H9 (cell line): Measurements from ENCODE around the gene KCND1. TPM values are rescaled to one million over a fixed set of nuclear protein-coding genes. Genes with fewer than 3 reads are reported as not detected.

ENCODE experiments used
- DNase-seq: peaks from one replicate; pipeline ENCODE4 v3.0.0-alpha.2; 2017
- H2AFZ ChIP-seq: one replicate; pipeline ENCODE4 v1.6.1; 2013; ENCODE audit warnings: mild to moderate bottlenecking, low read length, control low read depth, moderate library complexity
- H2AK5ac ChIP-seq: 2 replicates; pipeline ENCODE4 v1.6.1; 2013; ENCODE audit warnings: low read length, control low read depth, mixed read lengths; ENCODE audit not compliant: insufficient read length
- H2BK120ac ChIP-seq: one replicate; pipeline ENCODE4 v1.6.1; 2013; ENCODE audit warnings: low read depth, mild to moderate bottlenecking, low read length, control low read depth, inconsistent platforms; ENCODE audit not compliant: poor library complexity, severe bottlenecking
- H2BK12ac ChIP-seq: 2 replicates; pipeline ENCODE4 v1.6.1; 2013; ENCODE audit warnings: low read length, control low read depth, mixed read lengths, low read depth; ENCODE audit not compliant: insufficient read length
- H2BK15ac ChIP-seq: 2 replicates; pipeline ENCODE4 v1.6.1; 2013; ENCODE audit warnings: low read depth, low read length, control low read depth
- H2BK20ac ChIP-seq: one replicate; pipeline ENCODE4 v1.6.1; 2013; ENCODE audit warnings: low read depth, mild to moderate bottlenecking, low read length, control low read depth, inconsistent platforms; ENCODE audit not compliant: poor library complexity, severe bottlenecking
- H2BK5ac ChIP-seq: 2 replicates; pipeline ENCODE4 v1.6.1; 2013; ENCODE audit warnings: low read length, control low read depth, mixed read lengths; ENCODE audit not compliant: insufficient read length
- H3K14ac ChIP-seq: 2 replicates; pipeline ENCODE4 v1.6.1; 2013; ENCODE audit warnings: low read length, control low read depth; ENCODE audit not compliant: insufficient read depth
- H3K18ac ChIP-seq: 2 replicates; pipeline ENCODE4 v1.6.1; 2013; ENCODE audit warnings: low read depth, mild to moderate bottlenecking, mixed read lengths, low read length, control low read depth; ENCODE audit not compliant: insufficient read length
- H3K23ac ChIP-seq: 2 replicates; pipeline ENCODE4 v1.6.1; 2013; ENCODE audit warnings: low read length, control low read depth, mixed read lengths, low read depth; ENCODE audit not compliant: insufficient read length
- H3K23me2 ChIP-seq: 2 replicates; pipeline ENCODE4 v1.6.1; 2013; ENCODE audit warnings: low read depth, mild to moderate bottlenecking, mixed read lengths, low read length, control low read depth; ENCODE audit not compliant: insufficient read length, poor library complexity, severe bottlenecking
- H3K27ac ChIP-seq: 2 replicates; pipeline ENCODE4 v1.5.1; 2013; ENCODE audit warnings: low read length, control low read depth, mixed read lengths, low read depth; ENCODE audit not compliant: insufficient read length
- H3K27me3 ChIP-seq: 2 replicates; pipeline ENCODE4 v1.6.1; 2013; ENCODE audit warnings: low read length, control low read depth, inconsistent platforms; ENCODE audit not compliant: insufficient read depth
- H3K4ac ChIP-seq: 2 replicates; pipeline ENCODE4 v1.6.1; 2013; ENCODE audit warnings: low read depth, mild to moderate bottlenecking, control low read depth, inconsistent platforms, low read length, moderate library complexity
- H3K4me1 ChIP-seq: 2 replicates; pipeline ENCODE4 v1.6.1; 2013; ENCODE audit warnings: low read length, control low read depth, inconsistent platforms; ENCODE audit not compliant: insufficient read depth
- H3K4me2 ChIP-seq: 2 replicates; pipeline ENCODE4 v1.6.1; 2013; ENCODE audit warnings: low read length, control low read depth, mixed read lengths; ENCODE audit not compliant: insufficient read length, insufficient read depth
- H3K56ac ChIP-seq: 2 replicates; pipeline ENCODE4 v1.6.1; 2013; ENCODE audit warnings: low read depth, mild to moderate bottlenecking, mixed read lengths, low read length, control low read depth; ENCODE audit not compliant: insufficient read length
- H3K79me1 ChIP-seq: 2 replicates; pipeline ENCODE4 v1.6.1; 2013; ENCODE audit warnings: low read depth, mild to moderate bottlenecking, moderate library complexity, low read length, control low read depth, inconsistent platforms; ENCODE audit not compliant: insufficient read depth, poor library complexity, severe bottlenecking
- H3K79me2 ChIP-seq: 2 replicates; pipeline ENCODE4 v1.6.1; 2013; ENCODE audit warnings: low read length, control low read depth, inconsistent platforms; ENCODE audit not compliant: insufficient read depth
- H3K9ac ChIP-seq: 2 replicates; pipeline ENCODE4 v1.6.1; 2013; ENCODE audit warnings: low read length, control low read depth, mixed read lengths; ENCODE audit not compliant: insufficient read length; ENCODE audit errors: extremely low read depth
- H3K9me3 ChIP-seq: one replicate; pipeline ENCODE4 v1.6.1; 2013; ENCODE audit warnings: low read depth, low read length, inconsistent platforms; ENCODE audit not compliant: control insufficient read depth
- H3T11ph ChIP-seq: one replicate; pipeline ENCODE4 v1.6.1; 2013; ENCODE audit warnings: mild to moderate bottlenecking, low read length, control low read depth, inconsistent platforms
- H4K20me1 ChIP-seq: one replicate; pipeline ENCODE4 v1.6.1; 2013; ENCODE audit not compliant: control insufficient read depth, insufficient read length, insufficient read depth
- H4K5ac ChIP-seq: 2 replicates; pipeline ENCODE4 v1.6.1; 2013; ENCODE audit warnings: low read depth, mild to moderate bottlenecking, mixed read lengths, low read length, control low read depth; ENCODE audit not compliant: insufficient read length
- H4K8ac ChIP-seq: replicated peaks from 2 replicates; pipeline ENCODE4 v1.6.1; 2013; ENCODE audit warnings: low read length, control low read depth, mixed read lengths, low read depth; ENCODE audit not compliant: insufficient read length
- H4K91ac ChIP-seq: 2 replicates; pipeline ENCODE4 v1.6.1; 2013; ENCODE audit warnings: low read depth, mild to moderate bottlenecking, moderate library complexity, mixed read lengths, low read length, control low read depth; ENCODE audit not compliant: insufficient read length
- H3K27ac Mint-ChIP-seq, 3 experiments: 2 replicates in 2 of 3; 3 replicates in 1 of 3; pipeline ENCODE4 v1.8.0; 2020 to 2021; ENCODE audit warnings: mixed read lengths in 3 of 3, mild to moderate bottlenecking in 1 of 3, moderate library complexity in 1 of 3
- H3K27me3 Mint-ChIP-seq: 2 replicates; pipeline ENCODE4 v1.8.0; 2021; ENCODE audit warnings: low read depth, mild to moderate bottlenecking, moderate library complexity, mixed read lengths
- H3K36me3 Mint-ChIP-seq, 3 experiments: 2 replicates in 2 of 3; 3 replicates in 1 of 3; pipeline ENCODE4 v1.8.0; 2020 to 2021; ENCODE audit warnings: low read depth in 3 of 3, mixed read lengths in 3 of 3; ENCODE audit not compliant: insufficient read depth in 1 of 3
- H3K4me1 Mint-ChIP-seq, 2 experiments: 2 replicates each; pipeline ENCODE4 v1.8.0; 2020; ENCODE audit warnings: mixed read lengths in 2 of 2
- H3K4me3 Mint-ChIP-seq, 2 experiments: 2 replicates in 1 of 2; 3 replicates in 1 of 2; pipeline ENCODE4 v1.8.0; 2020 to 2021; ENCODE audit warnings: mild to moderate bottlenecking in 2 of 2, mixed read lengths in 2 of 2, moderate library complexity in 1 of 2
- H3K9me3 Mint-ChIP-seq, 2 experiments: 2 replicates in 1 of 2; 3 replicates in 1 of 2; pipeline ENCODE4 v1.8.0; 2020; ENCODE audit warnings: mild to moderate bottlenecking in 2 of 2, mixed read lengths in 2 of 2, moderate library complexity in 1 of 2
- WGBS: extraction: QIAGEN DNeasy Blood & Tissue Kit; methylation state at CpG from one replicate; pipeline ENCODE4 v1.1.7; 2013; ENCODE audit warnings: missing lambda C conversion rate, low lambda C conversion rate, mixed read lengths; ENCODE audit not compliant: insufficient read length; ENCODE audit errors: extremely low coverage; 5-methylcytosine and 5-hydroxymethylcytosine counted together
- total RNA-seq: library from RNA; stranded (reverse); gene quantifications from 2 replicates; pipeline ENCODE4 v1.2.1, GENCODE V29; 2021
- TF ChIP-seq, protein P1 (sequence below): fragments of 200-600 bp; sonication (generic); conservative IDR thresholded peaks from 3 replicates; pipeline ENCODE4 v1.8.0; 2021; ENCODE audit warnings: antibody characterized with exemption, mild to moderate bottlenecking

KCND1 gene
- total RNA-seq, 1 experiment from 2014 or later, result 5.7 TPM

DNA sequence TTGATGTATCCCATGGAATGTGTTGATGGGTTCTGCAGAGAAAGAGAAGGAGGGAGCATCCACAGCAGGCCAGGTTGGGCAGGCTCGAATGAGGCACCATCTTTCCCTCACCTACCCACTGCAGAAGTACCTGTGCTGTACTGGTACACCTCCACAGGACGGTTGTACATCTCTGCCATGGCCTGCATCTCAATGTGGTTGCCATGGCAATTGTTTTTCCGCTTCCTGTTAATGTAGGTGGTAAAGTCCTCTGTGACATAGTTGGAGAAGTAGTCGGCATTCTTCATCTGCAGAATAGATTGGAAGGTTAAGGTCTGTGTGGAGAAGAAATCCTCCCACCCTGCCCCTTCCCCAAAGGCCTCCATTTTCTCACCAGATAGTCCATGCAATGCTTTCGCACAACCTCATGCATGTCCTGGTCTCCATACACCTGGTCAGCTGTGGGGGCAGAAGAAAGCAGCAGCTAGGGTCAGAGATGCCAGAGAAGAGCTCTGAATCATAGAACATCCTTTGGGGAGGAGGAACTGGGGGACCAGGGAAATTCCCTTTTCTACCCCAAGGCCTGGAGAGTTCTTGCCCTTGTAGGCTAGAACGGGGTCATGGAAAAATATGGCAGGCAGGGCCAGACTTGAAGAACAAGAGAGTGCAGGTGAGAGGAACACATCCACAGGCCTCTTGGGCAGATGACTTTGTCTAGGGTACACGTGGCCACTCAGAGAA is 36.9 kb downstream of the KCND1 start:
- no peaks in the 10 kb centered on the region for H3K27me3 ChIP-seq
- H4K20me1 ChIP-seq, result no peaks in the 10 kb centered on the region
- H4K8ac ChIP-seq, result no peak overlapping the region
- H4K91ac ChIP-seq, result no peak overlapping the region
- no peak overlapping the region for H3K56ac ChIP-seq
- no CpG with 5 or more reads among the region's 7 CpGs for WGBS
- no peak overlapping the region for H2BK120ac ChIP-seq
- H2AK5ac ChIP-seq, result no peak overlapping the region
- DNase-seq, result no peak
- H3K18ac ChIP-seq, result no peak overlapping the region
- TF ChIP-seq, protein P1, sequence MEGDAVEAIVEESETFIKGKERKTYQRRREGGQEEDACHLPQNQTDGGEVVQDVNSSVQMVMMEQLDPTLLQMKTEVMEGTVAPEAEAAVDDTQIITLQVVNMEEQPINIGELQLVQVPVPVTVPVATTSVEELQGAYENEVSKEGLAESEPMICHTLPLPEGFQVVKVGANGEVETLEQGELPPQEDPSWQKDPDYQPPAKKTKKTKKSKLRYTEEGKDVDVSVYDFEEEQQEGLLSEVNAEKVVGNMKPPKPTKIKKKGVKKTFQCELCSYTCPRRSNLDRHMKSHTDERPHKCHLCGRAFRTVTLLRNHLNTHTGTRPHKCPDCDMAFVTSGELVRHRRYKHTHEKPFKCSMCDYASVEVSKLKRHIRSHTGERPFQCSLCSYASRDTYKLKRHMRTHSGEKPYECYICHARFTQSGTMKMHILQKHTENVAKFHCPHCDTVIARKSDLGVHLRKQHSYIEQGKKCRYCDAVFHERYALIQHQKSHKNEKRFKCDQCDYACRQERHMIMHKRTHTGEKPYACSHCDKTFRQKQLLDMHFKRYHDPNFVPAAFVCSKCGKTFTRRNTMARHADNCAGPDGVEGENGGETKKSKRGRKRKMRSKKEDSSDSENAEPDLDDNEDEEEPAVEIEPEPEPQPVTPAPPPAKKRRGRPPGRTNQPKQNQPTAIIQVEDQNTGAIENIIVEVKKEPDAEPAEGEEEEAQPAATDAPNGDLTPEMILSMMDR, result no peak
- no peaks in the 10 kb centered on the region for H3K79me1 ChIP-seq
- no peak overlapping the region for H3K9ac ChIP-seq
- H4K5ac ChIP-seq, result no peak overlapping the region
- no peak overlapping the region for H3K27ac ChIP-seq
- H3K4me1 ChIP-seq, result peaks cover 4% of the 10 kb centered on the region; the same call in 1 of the 2 replicates
- H3K27me3 Mint-ChIP-seq, result no peaks in the 10 kb centered on the region; the same call in 1 of the 2 replicates
- H3K14ac ChIP-seq, result no peak overlapping the region
- H2BK5ac ChIP-seq, result no peak overlapping the region
- no peak overlapping the region for H2BK12ac ChIP-seq
- H3K4ac ChIP-seq, result no peak overlapping the region
- no peak overlapping the region for H3T11ph ChIP-seq
- peak overlapping the region in 2 of 3 experiments; percentile 27 to 84; a peak in 1 of 7 replicates for H3K27ac Mint-ChIP-seq
- H3K23ac ChIP-seq, result no peak overlapping the region
- no peak overlapping the region for H2BK15ac ChIP-seq
- H3K4me1 Mint-ChIP-seq, result peaks cover 13 to 25% of the 10 kb centered on the region in 2 experiments
- peaks cover 41 to 66% (median 45%) of the 10 kb centered on the region in 3 experiments for H3K36me3 Mint-ChIP-seq
- no peak overlapping the region for H3K4me3 Mint-ChIP-seq
- H2BK20ac ChIP-seq, result no peak overlapping the region
- no peak overlapping the region for H3K4me2 ChIP-seq
- no peaks in the 10 kb centered on the region for H3K9me3 ChIP-seq
- H3K9me3 Mint-ChIP-seq, result peaks cover 66 to 70% of the 10 kb centered on the region in 2 experiments
- no peak overlapping the region for H2AFZ ChIP-seq
- H3K79me2 ChIP-seq, result peaks cover 3% of the 10 kb centered on the region; the same call in 1 of the 2 replicates
- no peaks in the 10 kb centered on the region for H3K23me2 ChIP-seq
